GM19452 (cell line): ENCODE measurements around the gene CRYAA.
A peak's percentile ranks its signal among the peaks of the same experiment; 100 is the strongest.
"Not testable (repeated sequence)": the region's sequence is repeated elsewhere in the genome, so short reads cannot be mapped to it uniquely, and the experiment has no call there.

Experiments
- ATAC-seq: cut with Tn5 transposase; IDR thresholded peaks from one replicate; pipeline ENCODE4 v1.9.1; 2021; ENCODE audit not compliant: unreplicated experiment

Gene CRYAA, protein sequence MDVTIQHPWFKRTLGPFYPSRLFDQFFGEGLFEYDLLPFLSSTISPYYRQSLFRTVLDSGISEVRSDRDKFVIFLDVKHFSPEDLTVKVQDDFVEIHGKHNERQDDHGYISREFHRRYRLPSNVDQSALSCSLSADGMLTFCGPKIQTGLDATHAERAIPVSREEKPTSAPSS

DNA sequence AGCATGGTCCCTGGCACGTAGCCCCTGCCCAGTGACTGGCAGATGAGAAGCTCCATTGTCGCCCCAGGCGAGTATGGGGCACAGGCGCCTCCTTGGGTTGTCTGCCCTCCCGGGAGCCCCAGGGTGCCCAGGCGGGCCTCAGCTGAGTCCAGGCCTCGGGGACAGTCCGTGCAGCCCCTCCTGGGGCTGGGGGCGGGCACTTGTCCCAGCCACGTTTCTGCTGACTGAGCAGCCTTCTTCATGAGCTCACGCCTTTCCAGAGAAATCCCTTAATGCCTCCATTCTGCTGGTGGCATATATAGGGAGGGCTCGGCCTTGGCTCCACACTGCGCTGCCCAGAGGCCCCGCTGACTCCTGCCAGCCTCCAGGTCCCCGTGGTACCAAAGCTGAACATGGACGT is at the start of gene CRYAA:
TSS of gene CRYAA (plus strand) at position 301 of the 400 bp plus-strand sequence. CDS start at position 393, 92 bp downstream.
- ATAC-seq: not testable (repeated sequence)

DNA sequence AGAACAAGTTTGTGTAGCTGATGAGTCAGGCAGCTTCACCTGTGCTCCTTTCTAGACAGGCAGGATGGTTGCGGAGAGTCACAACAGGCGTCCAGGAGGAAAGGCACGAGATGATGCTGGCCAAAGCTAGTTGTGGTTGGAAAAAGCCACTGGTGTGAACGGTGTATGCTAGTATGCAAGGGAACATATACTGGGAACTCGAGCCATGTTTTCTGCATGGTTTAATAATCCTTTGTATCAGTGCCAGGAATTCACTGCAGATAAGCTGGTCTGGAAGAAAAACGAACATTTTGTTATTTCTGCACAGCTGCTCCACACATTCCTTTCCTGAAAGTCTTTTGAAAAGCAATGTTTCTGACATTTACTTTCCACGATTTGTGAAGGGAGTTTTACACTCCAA is 38.7 kb upstream of the CRYAA start:
- not testable (repeated sequence) for ATAC-seq

DNA sequence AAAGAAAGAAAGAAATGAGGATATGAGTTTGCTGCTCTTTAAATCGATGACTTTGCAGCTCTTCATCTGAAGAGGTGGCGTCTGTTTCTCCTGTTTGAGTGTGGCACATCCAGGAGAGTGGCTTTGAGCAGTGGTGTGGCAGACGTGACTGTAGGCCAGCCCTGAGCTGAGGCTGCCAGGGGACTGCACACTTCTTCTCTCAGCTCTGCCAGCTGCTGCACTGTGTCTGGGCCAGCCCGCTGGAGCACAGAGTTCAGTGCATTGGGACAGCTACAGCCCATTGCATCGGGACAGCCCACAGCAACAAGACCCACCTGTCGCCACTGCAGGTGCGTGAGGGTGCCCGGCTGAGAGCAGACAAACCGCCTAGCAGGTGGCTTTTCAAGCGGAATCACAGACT is 34.3 kb upstream of the CRYAA start:
- not testable (repeated sequence) for ATAC-seq

DNA sequence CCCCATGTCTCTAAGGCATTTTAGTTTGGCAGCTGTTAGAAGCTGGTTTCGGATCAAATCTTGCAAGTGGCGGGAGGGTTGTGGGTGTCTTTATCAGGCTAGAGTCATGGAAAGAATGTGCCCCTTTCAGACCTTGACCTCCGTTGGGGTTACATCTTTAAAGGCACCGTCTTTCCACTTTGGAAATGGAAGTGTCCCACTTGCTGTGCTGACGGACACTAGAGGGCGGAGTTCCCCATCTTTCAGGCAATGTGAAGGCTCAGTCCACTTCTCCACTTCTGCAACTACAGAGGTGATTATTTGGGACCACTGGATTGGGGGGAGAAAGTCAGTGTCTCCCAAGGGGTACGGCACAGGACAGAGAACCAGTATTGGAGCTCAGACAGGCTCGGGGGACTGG is 29.9 kb upstream of the CRYAA start:
- not testable (repeated sequence) for ATAC-seq

DNA sequence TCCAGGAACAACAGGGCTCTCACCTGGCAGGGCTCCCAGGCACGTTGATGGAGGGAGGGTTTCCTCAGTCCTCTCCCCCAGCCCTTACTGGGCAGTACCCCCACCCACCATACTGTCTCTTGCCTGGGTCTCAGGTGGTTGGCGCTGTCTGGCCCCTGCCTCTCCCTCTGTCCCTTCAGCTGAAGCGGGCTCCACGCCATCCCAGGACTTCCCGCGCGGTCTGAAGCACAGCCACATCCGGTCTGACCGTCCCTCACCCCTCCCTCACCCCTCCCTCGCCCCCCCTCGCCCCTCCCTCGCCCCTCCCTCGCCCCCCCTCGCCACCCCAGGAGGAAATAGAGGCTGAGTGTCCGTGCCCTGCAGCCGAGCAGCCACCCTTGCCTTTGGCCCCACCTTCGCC is 27.4 kb upstream of the CRYAA start:
- not testable (repeated sequence) for ATAC-seq

DNA sequence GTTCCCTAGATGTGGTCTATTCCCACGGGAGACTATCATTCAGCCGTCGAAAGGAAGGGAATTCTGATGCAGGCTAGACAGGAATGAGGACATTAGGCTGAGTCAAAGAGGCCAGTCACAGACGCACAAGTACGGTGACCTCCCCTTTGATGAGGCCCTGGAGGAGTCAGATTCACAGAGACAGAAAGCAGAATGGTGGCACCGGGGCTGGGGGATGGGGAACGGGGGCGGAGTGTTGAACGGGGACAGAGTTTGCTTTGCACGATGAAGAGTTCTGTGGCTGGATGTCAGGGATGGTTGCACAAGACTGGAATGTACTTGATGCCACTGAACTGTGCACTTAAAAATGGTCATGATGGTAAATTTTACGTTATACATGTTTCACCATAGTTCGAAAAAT is 22.2 kb upstream of the CRYAA start:
- not testable (repeated sequence) for ATAC-seq

DNA sequence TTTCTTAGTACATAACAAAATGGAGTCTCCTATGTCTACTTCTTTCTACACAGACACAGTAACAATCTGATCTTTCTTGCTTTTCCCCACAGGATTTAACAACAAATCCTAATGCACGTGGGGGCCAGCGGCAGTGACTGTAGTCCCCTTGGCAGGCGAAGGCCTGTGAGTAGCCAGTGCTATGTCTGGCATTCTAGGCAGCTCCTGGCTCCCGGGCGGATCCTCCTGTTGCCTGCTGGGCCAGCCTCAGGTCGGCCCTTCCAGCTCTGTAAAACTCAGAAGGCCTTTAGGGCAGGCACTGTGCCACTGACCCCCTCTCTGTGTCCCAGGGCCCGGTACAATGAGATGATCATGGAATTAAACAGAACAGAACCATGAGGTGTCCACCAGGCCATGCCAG is 20.8 kb upstream of the CRYAA start:
- ATAC-seq: not testable (repeated sequence)

DNA sequence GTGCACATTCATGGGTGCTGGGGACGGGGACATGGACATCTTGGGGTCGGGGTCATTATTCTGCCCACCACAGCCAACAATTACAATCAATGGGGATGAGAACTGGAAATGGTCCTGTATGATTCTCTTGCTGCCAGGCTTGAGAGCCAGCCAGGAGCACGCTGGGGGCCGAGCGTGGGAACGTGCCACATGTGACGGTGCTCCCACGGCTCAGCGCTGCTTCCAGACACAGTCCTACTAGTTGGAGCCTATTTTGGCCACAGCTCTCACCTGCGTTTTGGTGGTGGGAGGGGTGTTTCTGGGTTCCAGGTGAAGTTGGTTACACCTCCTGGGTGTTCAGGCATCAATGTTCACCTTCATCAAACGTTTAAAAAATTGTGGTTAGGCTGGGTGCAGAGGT is 19.5 kb upstream of the CRYAA start:
- ATAC-seq: not testable (repeated sequence)

DNA sequence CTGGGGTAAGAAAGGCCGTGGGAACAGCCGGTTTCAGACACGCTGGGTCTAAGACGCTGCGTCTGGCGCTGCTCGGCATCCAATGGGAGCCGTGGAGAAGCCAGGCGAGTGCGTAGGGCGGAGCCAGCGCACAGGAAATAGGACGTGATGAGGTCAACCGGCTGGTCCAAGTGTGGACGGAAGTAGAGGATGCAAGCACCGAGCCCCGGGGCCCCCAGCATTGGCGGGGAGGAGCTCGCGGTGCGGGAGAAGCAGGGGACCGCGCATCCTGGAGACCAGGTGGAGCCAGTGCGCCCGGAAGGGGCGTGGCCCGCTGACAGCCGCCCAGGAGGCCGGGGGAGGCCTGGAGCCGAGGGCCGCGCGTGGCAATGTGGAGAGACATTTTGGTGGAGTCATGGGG is 15.2 kb upstream of the CRYAA start:
- ATAC-seq: not testable (repeated sequence)

DNA sequence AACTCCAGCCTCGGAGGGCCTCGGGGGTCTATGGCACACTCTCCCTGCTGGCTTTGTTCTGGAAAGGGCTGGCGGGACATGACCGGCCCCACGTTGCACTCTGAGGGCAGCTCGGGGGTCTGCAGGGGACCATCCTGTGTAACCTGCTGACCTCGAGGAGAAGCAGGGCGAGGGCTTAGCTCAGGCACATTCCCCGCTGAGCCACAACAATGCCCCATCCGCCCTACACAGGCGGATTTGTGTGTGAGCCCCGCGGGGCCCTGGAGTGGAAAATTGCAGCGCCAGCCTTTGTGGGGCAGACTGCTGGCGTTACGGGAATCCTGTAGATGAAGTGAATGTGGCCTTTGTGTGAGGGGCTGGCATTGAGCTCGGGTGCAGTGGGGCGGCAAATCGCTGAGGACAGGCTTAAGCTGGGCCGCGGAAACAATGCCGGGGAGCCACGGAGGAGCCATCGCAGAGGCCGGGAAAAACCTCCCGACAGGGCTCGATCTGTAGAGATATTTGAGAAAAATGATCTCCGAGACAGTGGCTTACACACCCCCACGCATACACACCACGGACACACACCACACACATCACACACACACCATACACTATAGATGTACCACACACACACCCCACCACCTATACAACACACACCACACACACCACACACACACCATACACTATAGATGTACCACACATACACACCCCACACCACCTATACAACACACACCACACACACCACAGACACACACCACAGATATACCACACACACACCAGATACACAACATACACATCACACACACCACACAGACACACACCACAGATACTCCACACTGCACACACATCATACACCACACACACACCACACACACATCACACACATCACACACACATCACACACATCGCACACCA is 9.3 kb upstream of the CRYAA start:
- ATAC-seq: not testable (repeated sequence)

DNA sequence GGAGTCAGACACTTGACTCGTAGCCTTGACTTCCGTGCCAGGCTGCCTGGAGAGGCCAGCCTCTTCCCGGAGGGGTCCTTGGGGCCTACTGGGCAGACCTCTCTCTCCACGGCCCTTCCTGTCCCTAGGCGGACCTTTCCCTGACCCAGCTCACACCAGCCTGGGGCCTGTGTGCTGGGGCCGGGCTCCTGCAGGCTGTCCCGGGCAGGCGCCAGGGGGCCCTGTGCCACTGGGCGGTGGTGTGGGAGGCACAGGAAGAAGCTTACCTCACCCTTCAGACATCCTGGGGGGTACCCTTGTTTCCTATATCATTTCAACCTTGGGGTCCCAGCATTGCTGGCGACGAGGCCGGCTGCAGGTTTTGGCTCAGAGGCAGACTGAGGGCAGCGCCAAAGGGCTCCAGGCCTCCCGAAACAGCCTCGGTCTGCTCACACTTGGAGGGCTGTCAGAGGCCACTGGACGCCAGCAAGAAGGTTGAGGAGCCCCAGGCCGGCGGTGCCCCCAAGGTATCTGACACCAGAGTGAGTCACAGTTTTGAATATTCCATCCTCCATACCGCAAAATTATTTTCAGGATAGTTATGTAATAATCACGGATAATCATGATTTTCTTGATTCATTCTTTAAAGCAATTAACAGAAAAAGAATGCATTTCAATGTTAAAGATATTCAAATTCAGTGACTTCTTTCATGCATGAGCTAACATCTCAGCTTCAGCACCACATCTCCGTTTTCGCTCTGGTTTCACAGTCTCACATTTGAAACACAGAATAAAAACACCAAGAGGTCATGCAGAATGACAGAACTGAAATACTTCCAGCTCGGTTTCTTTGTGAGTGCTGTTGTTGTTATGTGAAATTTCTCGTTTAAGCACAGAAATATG is 6.7 kb upstream of the CRYAA start:
- ATAC-seq: peak; percentile 44

DNA sequence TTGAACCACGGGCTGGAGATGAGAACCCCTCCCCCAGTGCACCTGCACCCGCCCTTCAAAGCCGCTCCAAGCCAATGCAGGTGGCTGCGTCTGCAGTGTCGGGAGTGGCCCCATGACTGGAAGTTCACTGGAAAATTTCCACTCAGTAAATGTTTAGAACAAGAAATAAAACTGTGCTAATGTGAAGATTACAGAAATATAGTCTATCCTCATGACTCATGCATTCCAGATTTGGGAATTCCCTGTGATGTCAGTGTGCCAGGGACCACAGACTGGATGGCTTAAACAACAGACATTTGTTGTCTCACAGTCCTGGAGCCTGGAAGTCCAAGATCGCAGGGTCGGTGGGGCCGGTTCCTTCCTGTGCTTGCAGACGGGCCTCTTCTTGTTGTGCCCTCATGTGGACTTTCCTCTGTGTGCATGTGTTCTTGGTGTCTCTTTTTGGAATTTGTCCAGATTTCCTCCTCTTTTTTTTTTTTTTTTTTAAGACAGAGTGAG is 6.1 kb upstream of the CRYAA start:
- peak; percentile 44 for ATAC-seq

DNA sequence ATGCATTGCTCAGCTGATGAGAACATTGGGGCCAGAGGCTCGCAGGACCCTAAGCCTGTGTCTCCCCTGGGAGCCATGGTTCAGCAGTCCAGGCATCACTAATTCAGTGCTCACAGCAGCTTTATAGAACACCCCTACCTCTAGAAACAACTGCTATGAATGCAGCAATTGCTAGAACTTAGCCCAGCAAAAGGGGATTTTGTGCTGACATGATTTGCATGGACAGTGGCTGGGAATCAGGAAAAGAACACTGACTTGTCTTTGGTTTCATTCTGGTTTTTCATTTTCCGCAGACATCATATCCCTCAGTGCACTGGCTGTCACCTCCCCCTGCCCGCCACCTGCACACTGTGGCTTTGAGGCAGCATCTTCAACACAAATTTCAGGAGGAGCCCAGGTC is 4.0 kb upstream of the CRYAA start:
- ATAC-seq: not testable (repeated sequence)

DNA sequence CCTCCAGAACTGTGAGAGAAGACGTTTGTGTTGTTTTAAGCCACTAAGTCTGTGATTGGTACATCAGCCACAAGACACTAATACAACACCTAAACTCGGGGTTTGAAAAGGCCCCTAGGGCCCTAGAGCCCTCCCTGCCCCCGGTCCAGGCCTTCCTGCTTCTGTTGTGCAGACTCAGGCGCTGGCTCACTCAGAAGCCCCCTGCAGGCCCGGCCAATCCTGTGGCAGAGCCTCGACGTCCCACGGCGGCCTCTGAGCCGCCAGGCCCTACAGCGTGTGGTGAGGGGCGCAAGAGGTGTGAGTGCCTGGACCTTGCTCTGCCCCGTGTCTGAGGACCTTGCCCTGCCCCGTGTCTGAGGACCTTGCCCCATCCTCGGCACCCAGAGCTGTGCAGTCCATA is 3.1 kb upstream of the CRYAA start:
- ATAC-seq: not testable (repeated sequence)

DNA sequence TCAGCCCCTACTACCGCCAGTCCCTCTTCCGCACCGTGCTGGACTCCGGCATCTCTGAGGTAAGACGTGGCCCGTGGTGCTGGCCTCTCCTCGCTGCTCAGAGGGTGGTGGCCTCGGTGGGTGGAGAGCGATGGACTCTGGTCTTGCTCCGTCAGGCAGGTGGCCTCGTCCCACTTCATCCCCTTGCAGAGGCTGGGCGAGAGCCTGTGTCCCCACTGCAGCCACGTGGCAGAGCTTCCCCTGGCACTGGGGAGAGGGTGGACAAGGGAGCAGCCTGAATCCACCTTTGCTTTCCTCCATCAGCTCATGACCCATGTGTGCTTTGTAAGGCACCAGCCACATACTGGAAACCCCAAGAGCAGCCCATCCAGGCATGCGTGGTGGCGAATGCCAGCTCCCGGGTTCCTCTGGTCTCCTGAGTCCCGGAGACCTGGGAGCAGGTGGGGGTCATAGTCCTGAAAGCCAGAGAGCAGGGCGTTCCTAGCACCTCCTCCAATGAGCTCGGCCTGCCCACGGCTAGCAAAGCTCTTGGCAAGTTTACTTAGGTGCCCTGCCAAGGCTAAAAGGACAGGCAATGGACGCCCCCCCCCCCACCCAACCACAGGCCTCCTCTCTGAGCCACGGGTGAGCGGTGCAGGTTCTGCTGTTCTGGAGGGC is 550 bp downstream of the CRYAA start:
- ATAC-seq: not testable (repeated sequence)

DNA sequence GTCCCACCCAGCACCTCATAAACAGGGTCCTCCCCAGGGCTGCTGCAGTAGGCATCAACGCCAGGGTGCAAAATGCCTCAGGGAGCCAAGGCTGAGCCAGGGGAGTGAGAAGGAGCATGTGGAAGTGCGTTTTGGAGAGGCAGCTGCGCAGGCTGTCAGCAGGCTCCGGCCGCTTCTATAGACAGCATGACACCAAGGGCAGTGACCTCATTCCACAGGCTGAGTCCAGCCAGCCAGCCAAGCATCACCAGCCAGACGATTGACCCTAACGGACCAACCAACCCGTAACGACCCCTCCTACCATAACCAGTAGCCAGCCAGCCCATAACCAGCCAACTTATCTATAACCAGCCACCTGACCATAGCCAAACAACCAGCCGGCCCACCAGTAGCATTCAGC is 1.1 kb downstream of the CRYAA start:
- not testable (repeated sequence) for ATAC-seq

DNA sequence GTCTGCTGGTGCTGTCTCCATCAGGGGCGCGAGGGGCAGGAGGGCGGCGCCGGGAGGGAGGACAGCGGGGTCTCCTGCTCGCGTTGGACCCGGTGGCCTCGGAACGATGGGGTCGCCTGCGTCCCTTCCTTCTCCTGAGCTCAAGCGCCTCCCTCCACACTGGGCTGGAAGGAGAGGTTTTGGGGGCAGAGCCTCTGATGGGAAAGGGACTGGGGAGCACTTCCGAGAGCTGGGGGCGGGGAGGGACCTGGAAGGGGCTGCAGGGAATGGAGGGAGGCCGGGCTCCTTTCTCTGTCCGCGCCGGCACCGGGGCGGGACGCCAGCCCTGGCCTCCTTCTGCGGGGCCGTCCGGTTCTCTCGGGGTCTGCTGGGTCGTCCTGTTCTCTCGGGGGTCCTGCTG is 4.0 kb downstream of the CRYAA start:
- not testable (repeated sequence) for ATAC-seq

DNA sequence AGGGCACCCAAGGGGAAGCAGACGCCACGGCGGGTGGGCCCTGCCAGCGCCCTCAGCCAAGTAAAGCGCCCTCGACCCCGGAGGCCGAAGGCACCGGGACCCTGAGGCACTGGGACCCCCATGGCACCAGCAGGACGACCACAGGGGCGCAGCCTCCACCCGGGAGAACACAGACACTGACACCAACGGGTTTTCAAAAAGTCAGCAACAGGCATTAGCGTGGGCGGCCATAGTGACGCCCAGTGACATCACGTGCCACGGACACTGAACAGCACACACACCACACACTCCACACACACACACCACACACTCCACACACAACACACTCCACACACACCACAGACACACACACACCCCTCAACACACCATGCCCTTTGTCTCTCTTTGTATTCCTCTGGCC is 4.6 kb downstream of the CRYAA start:
- not testable (repeated sequence) for ATAC-seq

DNA sequence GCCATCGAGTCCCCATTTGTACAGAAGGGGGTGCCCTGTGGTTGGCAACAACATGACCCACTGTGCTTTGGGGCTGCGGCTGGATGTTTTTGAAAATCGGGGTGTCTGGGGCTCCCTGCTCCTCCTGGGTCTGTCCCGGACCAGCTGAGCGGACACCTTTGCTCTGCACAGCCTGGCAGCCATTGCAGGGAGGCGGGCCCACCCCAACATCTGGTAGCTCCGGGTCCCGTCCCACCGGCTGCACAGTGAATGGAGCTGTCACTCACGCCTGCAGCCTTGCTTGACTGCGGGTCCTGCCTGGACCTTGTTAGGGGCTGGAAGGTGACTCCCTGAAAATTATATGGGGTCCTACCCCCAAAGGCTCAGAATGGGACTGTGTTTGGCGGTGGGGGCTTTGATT is 5.1 kb downstream of the CRYAA start:
- not testable (repeated sequence) for ATAC-seq

DNA sequence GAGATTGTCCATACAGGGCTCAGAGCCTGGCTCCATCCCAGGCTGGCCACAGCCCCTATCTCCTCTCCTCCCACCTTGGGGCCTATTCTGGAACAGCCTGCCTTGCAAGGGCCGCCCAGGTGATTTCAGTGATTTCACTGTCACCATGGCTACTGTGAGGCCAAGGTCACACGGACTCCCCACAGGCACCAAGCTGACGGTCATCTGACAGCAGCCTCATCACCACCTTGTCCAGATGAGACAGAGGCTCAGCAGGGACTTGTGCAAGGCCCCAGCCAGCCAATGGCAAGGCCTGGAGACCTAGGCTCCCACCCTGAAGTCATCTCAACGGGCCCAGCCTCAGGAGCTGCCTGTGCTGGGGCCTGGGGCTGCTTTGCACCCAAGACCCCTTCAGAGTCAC is 6.2 kb downstream of the CRYAA start:
- ATAC-seq: not testable (repeated sequence)

DNA sequence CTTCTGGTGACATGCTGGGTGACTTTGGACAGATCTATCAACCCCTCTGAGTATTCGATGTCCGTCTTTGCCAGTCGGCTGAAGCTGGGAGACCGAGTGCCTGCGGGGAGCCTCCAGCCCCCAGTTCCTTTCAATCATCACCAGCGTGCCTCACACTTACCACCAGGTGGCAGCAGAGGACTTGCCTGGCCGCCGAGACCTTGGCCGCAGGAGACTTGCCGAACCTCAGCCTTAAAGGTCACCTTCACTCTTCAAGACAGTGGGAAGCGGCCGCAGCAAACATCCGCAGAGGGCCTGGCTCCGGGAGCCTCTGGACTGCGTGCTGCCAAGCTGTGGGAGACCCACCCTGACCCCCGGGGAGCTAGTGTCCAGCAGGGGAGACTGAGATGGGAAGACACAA is 7.8 kb downstream of the CRYAA start:
- ATAC-seq: not testable (repeated sequence)
